K562 (cell line): Measurements from ENCODE around the gene BAK1. TPM values are rescaled to one million over a fixed set of nuclear protein-coding genes. Genes with fewer than 3 reads are reported as not detected.

Experiments used
- CBX8 ChIP-seq: fragments of 200-600 bp; sonication (generic); IDR thresholded peaks from 2 replicates; pipeline ENCODE4 v1.6.1; 2012; ENCODE audit warnings: borderline replicate concordance, mixed run types, low read depth, mild to moderate bottlenecking, moderate library complexity, mixed read lengths, low read length, control low read depth, inconsistent platforms; ENCODE audit not compliant: poor library complexity, severe bottlenecking; ENCODE audit errors: extremely low read depth
- DIDO1 ChIP-seq: fragments of 450-650 bp; IDR thresholded peaks from 2 replicates; pipeline ENCODE4 v1.6.1; 2016; ENCODE audit warnings: low read depth, missing biosample characterization, missing genetic modification characterization
- E2F3 ChIP-seq: fragments of 250-450 bp; sonication (Bioruptor Pico); IDR thresholded peaks from 2 replicates; pipeline ENCODE4 v1.4.0; 2020; ENCODE audit warnings: mild to moderate bottlenecking
- MEIS2 ChIP-seq: fragments of 450-650 bp; IDR thresholded peaks from 2 replicates; pipeline ENCODE4 v1.6.1; 2014; ENCODE audit warnings: mild to moderate bottlenecking; ENCODE audit not compliant: partially characterized antibody
- NR2C2 ChIP-seq, 2 experiments: fragments of 200-800 bp in 1 of 2; sonication (Bioruptor generic) in 1 of 2; sonication (generic) in 1 of 2; formaldehyde crosslinking in 1 of 2; IDR thresholded peaks; 2 replicates each; pipeline versions ENCODE4 v1.6.1 to v1.8.0; 2016 to 2022; ENCODE audit warnings: mild to moderate bottlenecking in 1 of 2, missing compliant biosample characterization in 1 of 2, missing genetic modification characterization in 1 of 2, missing genetic modification reagents in 1 of 2
- PHF8 ChIP-seq: fragments of 200-600 bp; sonication (generic); IDR thresholded peaks from 2 replicates; pipeline ENCODE4 v1.6.1; 2012; ENCODE audit warnings: mixed run types, mild to moderate bottlenecking, inconsistent platforms, low read length, moderate library complexity, borderline replicate concordance
- PML ChIP-seq: IDR thresholded peaks from 2 replicates; pipeline ENCODE4 v1.6.1; 2012; ENCODE audit warnings: low read length, inconsistent platforms
- POLR2B ChIP-seq: fragments of 450-650 bp; IDR thresholded peaks from 2 replicates; pipeline ENCODE4 v1.6.1; 2018; ENCODE audit warnings: low read depth; ENCODE audit not compliant: partially characterized antibody
- SOX6 ChIP-seq: fragments of 450-650 bp; IDR thresholded peaks from 2 replicates; pipeline ENCODE4 v1.6.1; 2014; ENCODE audit warnings: mild to moderate bottlenecking
- TFAP4 ChIP-seq: sonication (generic); formaldehyde crosslinking; IDR thresholded peaks from 2 replicates; pipeline ENCODE4 v1.8.0; 2022; ENCODE audit warnings: missing genetic modification reagents, mild to moderate bottlenecking, moderate library complexity, borderline replicate concordance
- TOE1 ChIP-seq, 2 experiments: fragments of 450-650 bp in 1 of 2; sonication (generic) in 1 of 2; formaldehyde crosslinking in 1 of 2; IDR thresholded peaks; 2 replicates each; pipeline versions ENCODE4 v1.7.1 to v1.8.0; 2016 to 2022; ENCODE audit warnings: borderline replicate concordance in 2 of 2, mild to moderate bottlenecking in 2 of 2, antibody characterized with exemption in 1 of 2, inconsistent platforms in 1 of 2, low read depth in 1 of 2, missing genetic modification reagents in 1 of 2, moderate library complexity in 1 of 2
- YY1 ChIP-seq, 3 experiments: IDR thresholded peaks; 2 replicates each; pipeline ENCODE4 v1.6.1; 2011; ENCODE audit warnings: low read length in 2 of 3, mild to moderate bottlenecking in 2 of 3, moderate library complexity in 2 of 3, borderline replicate concordance in 1 of 3, control low read depth in 1 of 3, low read depth in 1 of 3; ENCODE audit not compliant: insufficient read depth in 3 of 3, insufficient replicate concordance in 2 of 3, control insufficient read depth in 1 of 3, insufficient read length in 1 of 3; ENCODE audit errors: extremely low read depth in 1 of 3
- ZBTB33 ChIP-seq: sonication (generic); formaldehyde crosslinking; IDR thresholded peaks from 2 replicates; pipeline ENCODE4 v1.8.1; 2023; ENCODE audit warnings: mild to moderate bottlenecking, missing genetic modification reagents
- polyA plus RNA-seq, 8 experiments: library from polyadenylated mRNA; depleted of rRNA in 4 of 8; stranded (reverse) in 5 of 8; unstranded in 3 of 8; fragments of >200 nt; fragmentation: Nextera tagmentation in 2 of 8; fragmentation: Illumina TruSeq in 1 of 8; extraction: Ambion mirVana in 2 of 8; extraction: Trizol in 1 of 8; gene quantifications; 2 replicates each; pipeline versions ENCODE4 v1.2.1 to v1.2.3, GENCODE V29; 2011 to 2014; ENCODE audit warnings: inconsistent platforms in 1 of 8, missing spikeins in 1 of 8
- total RNA-seq, 7 experiments: library from RNA; depleted of rRNA in 6 of 7; stranded (reverse); fragments of >200 nt in 6 of 7; fragmentation: Illumina TruSeq in 2 of 7; extraction: Trizol in 2 of 7; gene quantifications; 2 replicates each; pipeline versions ENCODE4 v1.2.1 to v1.2.3, GENCODE V29; 2011 to 2021; ENCODE audit warnings: low replicate concordance in 1 of 7
- TF ChIP-seq, protein P1 (sequence below), 2 experiments: fragments of 450-650 bp; IDR thresholded peaks; 2 replicates each; pipeline ENCODE4 v1.6.1; 2018; ENCODE audit warnings: mild to moderate bottlenecking in 2 of 2, low read depth in 1 of 2; ENCODE audit not compliant: partially characterized antibody in 2 of 2

Gene BAK1
- total and polyA plus RNA-seq, 9 of the 15 experiments (the other 6 are each of a cell fraction or from before 2014, with no cell fraction given) = 5.4 to 30.7 (median 18.9) TPM

DNA sequence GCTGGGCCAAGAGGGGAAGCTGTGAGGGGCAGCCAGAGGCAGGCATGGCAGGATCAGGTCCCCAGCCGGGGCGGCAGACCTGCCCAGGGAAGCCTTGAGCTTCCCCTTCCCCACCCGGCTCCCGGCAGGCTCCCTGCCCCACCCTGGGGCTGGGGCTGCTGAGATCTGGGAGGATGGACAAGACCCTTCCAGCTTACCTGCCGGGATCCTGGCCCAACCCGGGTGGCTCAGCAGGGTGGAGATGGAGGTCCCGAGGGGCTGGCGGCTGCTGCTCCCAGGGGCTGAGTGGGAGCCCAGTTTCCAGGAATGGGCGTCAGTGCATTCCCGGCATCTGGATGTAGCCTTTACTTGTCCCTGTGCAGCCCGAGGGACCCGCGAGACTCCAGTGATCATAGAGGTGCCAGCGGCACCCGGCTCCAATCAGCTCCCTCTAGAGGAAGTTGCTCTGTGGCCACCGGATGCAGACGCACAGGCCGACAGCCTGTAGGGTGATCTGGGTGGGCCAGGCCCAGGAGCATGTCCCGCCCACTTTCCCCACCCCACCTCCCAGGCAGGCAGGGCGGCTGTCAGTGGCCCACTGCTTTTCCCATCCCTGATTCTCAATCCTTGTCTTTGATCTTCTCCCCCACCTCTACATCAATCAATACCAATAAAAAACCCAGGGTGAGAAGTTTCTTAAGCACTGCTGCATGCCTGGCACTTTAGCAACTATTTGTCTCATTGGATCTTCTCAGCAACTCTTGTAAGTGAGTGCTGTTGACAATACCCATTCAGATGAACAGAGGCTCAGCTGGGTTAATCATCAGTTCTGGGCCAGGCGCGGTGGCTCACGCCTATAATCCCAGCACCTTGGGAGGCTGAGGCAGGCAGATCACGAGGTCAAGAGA, at the start of gene BAK1 (continued):
- TF ChIP-seq, protein P1, sequence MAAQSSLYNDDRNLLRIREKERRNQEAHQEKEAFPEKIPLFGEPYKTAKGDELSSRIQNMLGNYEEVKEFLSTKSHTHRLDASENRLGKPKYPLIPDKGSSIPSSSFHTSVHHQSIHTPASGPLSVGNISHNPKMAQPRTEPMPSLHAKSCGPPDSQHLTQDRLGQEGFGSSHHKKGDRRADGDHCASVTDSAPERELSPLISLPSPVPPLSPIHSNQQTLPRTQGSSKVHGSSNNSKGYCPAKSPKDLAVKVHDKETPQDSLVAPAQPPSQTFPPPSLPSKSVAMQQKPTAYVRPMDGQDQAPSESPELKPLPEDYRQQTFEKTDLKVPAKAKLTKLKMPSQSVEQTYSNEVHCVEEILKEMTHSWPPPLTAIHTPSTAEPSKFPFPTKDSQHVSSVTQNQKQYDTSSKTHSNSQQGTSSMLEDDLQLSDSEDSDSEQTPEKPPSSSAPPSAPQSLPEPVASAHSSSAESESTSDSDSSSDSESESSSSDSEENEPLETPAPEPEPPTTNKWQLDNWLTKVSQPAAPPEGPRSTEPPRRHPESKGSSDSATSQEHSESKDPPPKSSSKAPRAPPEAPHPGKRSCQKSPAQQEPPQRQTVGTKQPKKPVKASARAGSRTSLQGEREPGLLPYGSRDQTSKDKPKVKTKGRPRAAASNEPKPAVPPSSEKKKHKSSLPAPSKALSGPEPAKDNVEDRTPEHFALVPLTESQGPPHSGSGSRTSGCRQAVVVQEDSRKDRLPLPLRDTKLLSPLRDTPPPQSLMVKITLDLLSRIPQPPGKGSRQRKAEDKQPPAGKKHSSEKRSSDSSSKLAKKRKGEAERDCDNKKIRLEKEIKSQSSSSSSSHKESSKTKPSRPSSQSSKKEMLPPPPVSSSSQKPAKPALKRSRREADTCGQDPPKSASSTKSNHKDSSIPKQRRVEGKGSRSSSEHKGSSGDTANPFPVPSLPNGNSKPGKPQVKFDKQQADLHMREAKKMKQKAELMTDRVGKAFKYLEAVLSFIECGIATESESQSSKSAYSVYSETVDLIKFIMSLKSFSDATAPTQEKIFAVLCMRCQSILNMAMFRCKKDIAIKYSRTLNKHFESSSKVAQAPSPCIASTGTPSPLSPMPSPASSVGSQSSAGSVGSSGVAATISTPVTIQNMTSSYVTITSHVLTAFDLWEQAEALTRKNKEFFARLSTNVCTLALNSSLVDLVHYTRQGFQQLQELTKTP (IDR thresholded peaks at IDR 0.05; ENCODE audit: low read depth in 1 of 2, partially characterized antibody in 2 of 2) = no peak
- no peak for TF ChIP-seq CBX8
- peak; percentile 75; the same call in 1 of the 2 replicates for TF ChIP-seq TFAP4 (CRISPR knock-in tag)
- TF ChIP-seq DIDO1 = no peak
- peak; percentile 71; the same call in 1 of the 2 replicates for TF ChIP-seq PHF8
- peak in 2 of 3 experiments; percentile 43 to 56 for TF ChIP-seq YY1 (IDR thresholded peaks at IDR 0.05; ENCODE audit: borderline replicate concordance in 1 of 3, control insufficient read depth in 1 of 3, extremely low read depth in 1 of 3, insufficient read depth in 3 of 3, insufficient read length in 1 of 3, insufficient replicate concordance in 2 of 3, low read depth in 1 of 3, low read length in 2 of 3)
- TF ChIP-seq MEIS2 = peak; percentile 5
- TF ChIP-seq NR2C2 (CRISPR knock-in tag; IDR thresholded peaks at IDR 0.05) = no peak
- TF ChIP-seq NR2C2 (tag; IDR thresholded peaks at IDR 0.05) = peak; percentile 20; the same call in 1 of the 2 replicates
- peak; percentile 20; the same call in 1 of the 2 replicates for TF ChIP-seq E2F3 (CRISPR knock-in tag)
- peak; percentile 46; the same call in 1 of the 2 replicates for TF ChIP-seq PML
- peak; percentile 62 for TF ChIP-seq POLR2B
- TF ChIP-seq ZBTB33 (CRISPR knock-in tag) = peak; percentile 57; the same call in 1 of the 2 replicates
- peak; percentile 39; the same call in 1 of the 2 replicates for TF ChIP-seq SOX6
- TF ChIP-seq TOE1 (IDR thresholded peaks at IDR 0.05; ENCODE audit: borderline replicate concordance) = 0 out of 2 replicates have a peak, but pooled peaks have one; percentile 27
- no peak for TF ChIP-seq TOE1 (CRISPR knock-in tag; IDR thresholded peaks at IDR 0.05; ENCODE audit: borderline replicate concordance, low read depth)
